Esophagus muscularis mucosa (tissue), 4 donors: ENCODE results near the gene CLCN3. TPM values are rescaled to one million over a fixed set of nuclear protein-coding genes. Genes with fewer than 3 reads are reported as not detected.

ENCODE experiments used
- DNase-seq: peaks from one replicate; pipeline ENCODE4 v3.0.0-alpha.2; 2017; ENCODE audit errors: extremely low spot score
- H3K27ac ChIP-seq, 4 donors: fragments of 200-600 bp; sonication (generic); replicated peaks in 1 of 4; 1 replicate in 3 of 4; 2 replicates in 1 of 4; pipeline ENCODE4 v1.5.1; 2016 to 2019; ENCODE audit warnings: mild to moderate bottlenecking in 1 of 4
- H3K27me3 ChIP-seq, 4 donors: fragments of 200-600 bp; sonication (generic); one replicate each; pipeline versions ENCODE4 v1.5.1 to v1.6.0; 2016 to 2019
- H3K36me3 ChIP-seq, 4 donors: fragments of 200-600 bp; sonication (generic); one replicate each; pipeline ENCODE4 v1.5.1; 2016 to 2019
- H3K4me1 ChIP-seq, 4 donors: fragments of 200-600 bp; sonication (generic); one replicate each; pipeline ENCODE4 v1.5.1; 2016 to 2019
- H3K4me3 ChIP-seq, 4 donors: fragments of 200-600 bp; sonication (generic); 1 replicate in 2 of 4; 2 replicates in 2 of 4; pipeline ENCODE4 v1.5.1; 2016 to 2019; ENCODE audit warnings: mild to moderate bottlenecking in 4 of 4, moderate library complexity in 1 of 4
- H3K9me3 ChIP-seq, 4 donors: fragments of 200-600 bp; sonication (generic); 1 replicate in 3 of 4; 2 replicates in 1 of 4; pipeline ENCODE4 v1.5.1; 2016 to 2019
- CTCF ChIP-seq, 3 experiments: fragments of 200-600 bp in 2 of 3; fragments of 450-650 bp in 1 of 3; sonication (generic) in 2 of 3; IDR thresholded peaks; one replicate each; pipeline ENCODE4 v1.5.1; 2017 to 2019; ENCODE audit warnings: antibody characterized with exemption in 3 of 3, mild to moderate bottlenecking in 2 of 3, moderate library complexity in 1 of 3
- EP300 ChIP-seq: sonication (generic); formaldehyde crosslinking; IDR thresholded peaks from one replicate; pipeline ENCODE4 v1.6.1; 2017; ENCODE audit warnings: antibody characterized with exemption
- POLR2A ChIP-seq: fragments of 450-650 bp; IDR thresholded peaks from one replicate; pipeline ENCODE4 v1.6.1; 2017; ENCODE audit warnings: antibody characterized with exemption, moderate library complexity, mild to moderate bottlenecking, low read depth
- POLR2AphosphoS5 ChIP-seq, 2 donors: sonication (generic); formaldehyde crosslinking; IDR thresholded peaks; one replicate each; pipeline ENCODE4 v1.6.1; 2017; ENCODE audit warnings: antibody characterized with exemption in 2 of 2
- WGBS: methylation state at CpG from one replicate; pipeline ENCODE4 v1.1.5; 2018; 5-methylcytosine and 5-hydroxymethylcytosine counted together
- intact Hi-C: fragments of 100-400 bp; cut with DNase I; formaldehyde crosslinking; loops from one replicate; pipeline ENCODE4 v1.15.1; 2023
- total RNA-seq, 4 donors: library from RNA; depleted of rRNA; stranded (reverse); fragments of >200 nt; gene quantifications; one replicate each; pipeline versions ENCODE4 v1.1.0 to v1.2.1, GENCODE V29; 2016

Gene CLCN3
- total RNA-seq, 4 donors from 2014 or later: 11.2 to 17.7 (median 14.9) TPM

- intact Hi-C loops: loop anchor here (10.0 kb wide), 1 partner anchor 113 kb away; no protein-coding TSS in a partner anchor
- Histone ChIP-seq H3K9me3 (no peaks in the 10 kb centered on the region), H3K27ac (peak within 1 kb of the TSS; percentile 93 to 96 (median 96)), H3K36me3 (peaks cover 0 to 5% (median 0%) of the 10 kb centered on the region in 4 donors), H3K27me3 (no peaks in the 10 kb centered on the region), H3K4me1 (peaks cover 9 to 33% (median 29%) of the 10 kb centered on the region in 4 donors), H3K4me3 (peak within 1 kb of the TSS; percentile 81 to 96 (median 86))
- WGBS: under 1% methylated on average over 59 of the region's 61 CpGs
- TF ChIP-seq POLR2A: peak; percentile 74
- no peak for TF ChIP-seq EP300
- TF ChIP-seq POLR2AphosphoS5 (IDR thresholded peaks at IDR 0.05): peak; percentile 96 to 97
- peak; percentile 97 for DNase-seq
These were observed 8.1 kb upstream of the CLCN3 start, which contains the start of gene NEK1 for GRCh38 chr4:169611991-169612870. NEK1 (minus strand) TSS chr4:169612583; CDS start chr4:169602630, 9,953 bp downstream.

GRCh38 chr4:169612871-169613859 lies 7.2 kb upstream of the CLCN3 start:
- whole genome bisulfite sequencing: 1% methylated on average over 9 of the region's 9 CpGs
- Histone ChIP-seq H3K27ac (peak overlapping the region; percentile 93 to 96 (median 96)), H3K9me3 (no peaks in the 10 kb centered on the region), H3K4me3 (peak overlapping the region; percentile 81 to 96 (median 86)), H3K4me1 (peaks cover 9 to 33% (median 29%) of the 10 kb centered on the region in 4 donors), H3K36me3 (peaks cover 0 to 5% (median 0%) of the 10 kb centered on the region in 4 donors), H3K27me3 (no peaks in the 10 kb centered on the region)
- intact Hi-C loops: loop anchor here (10.0 kb wide), 1 partner anchor 112 kb away; no protein-coding TSS in a partner anchor
- DNase-seq: peak; percentile 92
- TF ChIP-seq CTCF (IDR thresholded peaks at IDR 0.05) (peak; percentile 67 to 74 (median 70)), POLR2A (no peak)

GRCh38 chr4:169615467-169616106 lies 4.8 kb upstream of the CLCN3 start:
- DNase-seq: no peak
- Histone ChIP-seq H3K36me3 (no peaks in the 10 kb centered on the region), H3K27me3 (no peaks in the 10 kb centered on the region), H3K27ac (no peak overlapping the region), H3K4me3 (no peak overlapping the region), H3K9me3 (no peaks in the 10 kb centered on the region), H3K4me1 (peaks cover 12 to 30% (median 28%) of the 10 kb centered on the region in 4 donors)
- TF ChIP-seq POLR2AphosphoS5 (IDR thresholded peaks at IDR 0.05) (no peak), CTCF (IDR thresholded peaks at IDR 0.05) (no peak), POLR2A (no peak), EP300 (no peak)
- WGBS: 79% methylated on average over 4 of the region's 4 CpGs
- intact Hi-C loops: loop anchor here (5.0 to 10.0 kb wide), 2 partner anchors 47 to 109 kb away; no protein-coding TSS in a partner anchor

- Histone ChIP-seq H3K4me1 (peaks cover 8 to 27% (median 25%) of the 10 kb centered on the region in 4 donors), H3K27me3 (no peaks in the 10 kb centered on the region), H3K4me3 (no peak overlapping the region), H3K27ac (no peak overlapping the region), H3K36me3 (no peaks in the 10 kb centered on the region), H3K9me3 (no peaks in the 10 kb centered on the region)
- DNase-seq: no peak
- intact Hi-C loops: loop anchor here (5.0 to 10.0 kb wide), 2 partner anchors 45 to 108 kb away; no protein-coding TSS in a partner anchor
- no peak for TF ChIP-seq POLR2AphosphoS5 (IDR thresholded peaks at IDR 0.05)
- TF ChIP-seq EP300: no peak
- no peak for TF ChIP-seq POLR2A
- no peak for TF ChIP-seq CTCF (IDR thresholded peaks at IDR 0.05)
These were observed 3.5 kb upstream of the CLCN3 start for GRCh38 chr4:169616846-169617245.
